GM12865 (cell line): ENCODE results near the gene SLC4A5.

Source experiments
- DNase-seq: peaks from one replicate; pipeline ENCODE4 v3.0.0; 2010; ENCODE audit warnings: low read depth
- H3K4me3 ChIP-seq: 2 replicates; pipeline ENCODE4 v1.5.1; 2011; ENCODE audit warnings: mild to moderate bottlenecking, low read depth, low read length, control low read depth
- TF ChIP-seq, protein P1 (sequence below): IDR thresholded peaks from 2 replicates; pipeline ENCODE4 v1.5.1; 2011; ENCODE audit warnings: low read length, control low read depth, low read depth, inconsistent platforms; ENCODE audit not compliant: insufficient read depth; ENCODE audit errors: missing control alignments

The SLC4A5 gene

DNA sequence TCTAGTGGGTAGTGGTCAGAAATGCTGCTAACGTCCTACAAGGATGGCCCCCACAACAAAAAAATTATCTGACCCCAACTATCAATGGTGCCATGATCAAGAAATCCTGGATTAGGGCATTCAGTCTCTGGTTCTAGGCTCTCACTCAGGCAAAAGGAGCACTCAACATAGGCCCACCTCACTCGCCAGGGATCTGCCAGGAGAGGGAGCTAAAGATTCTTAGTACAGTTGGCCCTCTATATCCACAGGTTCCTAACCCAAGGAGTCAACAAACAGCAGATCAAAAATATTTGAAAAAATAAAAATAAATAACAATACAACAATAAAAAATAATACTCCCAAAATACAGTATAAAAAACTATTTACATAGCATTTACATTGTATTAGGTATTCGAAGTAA lies 10.0 kb downstream of the SLC4A5 start:
- TF ChIP-seq, protein P1, sequence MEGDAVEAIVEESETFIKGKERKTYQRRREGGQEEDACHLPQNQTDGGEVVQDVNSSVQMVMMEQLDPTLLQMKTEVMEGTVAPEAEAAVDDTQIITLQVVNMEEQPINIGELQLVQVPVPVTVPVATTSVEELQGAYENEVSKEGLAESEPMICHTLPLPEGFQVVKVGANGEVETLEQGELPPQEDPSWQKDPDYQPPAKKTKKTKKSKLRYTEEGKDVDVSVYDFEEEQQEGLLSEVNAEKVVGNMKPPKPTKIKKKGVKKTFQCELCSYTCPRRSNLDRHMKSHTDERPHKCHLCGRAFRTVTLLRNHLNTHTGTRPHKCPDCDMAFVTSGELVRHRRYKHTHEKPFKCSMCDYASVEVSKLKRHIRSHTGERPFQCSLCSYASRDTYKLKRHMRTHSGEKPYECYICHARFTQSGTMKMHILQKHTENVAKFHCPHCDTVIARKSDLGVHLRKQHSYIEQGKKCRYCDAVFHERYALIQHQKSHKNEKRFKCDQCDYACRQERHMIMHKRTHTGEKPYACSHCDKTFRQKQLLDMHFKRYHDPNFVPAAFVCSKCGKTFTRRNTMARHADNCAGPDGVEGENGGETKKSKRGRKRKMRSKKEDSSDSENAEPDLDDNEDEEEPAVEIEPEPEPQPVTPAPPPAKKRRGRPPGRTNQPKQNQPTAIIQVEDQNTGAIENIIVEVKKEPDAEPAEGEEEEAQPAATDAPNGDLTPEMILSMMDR: peak; percentile 30
- no peak overlapping the region for H3K4me3 ChIP-seq
- peak; percentile 41 for DNase-seq

- no peak for DNase-seq
- no peak overlapping the region for H3K4me3 ChIP-seq
- TF ChIP-seq, protein P1: no peak
Observed at GRCh38 chr2:74332550-74333174, 10.6 kb downstream of the SLC4A5 start.

- H3K4me3 ChIP-seq: no peak overlapping the region
- peak; percentile 9 for DNase-seq
- TF ChIP-seq, protein P1: no peak
Observed at GRCh38 chr2:74328573-74328972, 14.6 kb downstream of the SLC4A5 start.

DNA sequence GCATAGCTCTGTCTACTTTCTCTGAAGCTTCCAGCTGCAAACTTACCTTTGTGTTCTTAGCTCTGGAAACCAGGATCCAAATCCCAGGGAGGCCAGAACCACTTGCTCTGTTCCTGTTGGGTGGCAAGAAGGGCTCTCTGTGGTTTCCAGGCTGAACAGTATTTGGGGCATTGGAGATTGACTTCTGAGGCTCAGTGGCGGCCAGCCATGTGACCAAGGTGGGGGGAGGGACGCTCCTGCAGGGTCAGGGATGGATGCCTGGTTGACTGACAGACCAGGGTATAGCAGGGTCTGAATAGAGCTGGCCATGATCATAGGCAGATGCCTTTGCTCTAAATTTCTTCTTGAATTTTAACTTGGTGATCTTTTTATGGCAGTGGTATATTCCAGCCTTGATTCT lies 15.1 kb downstream of the SLC4A5 start:
- TF ChIP-seq, protein P1: no peak
- H3K4me3 ChIP-seq: no peak overlapping the region

GRCh38 chr2:74327627-74328026 lies 15.6 kb downstream of the SLC4A5 start:
- DNase-seq: no peak
- no peak overlapping the region for H3K4me3 ChIP-seq
- TF ChIP-seq, protein P1: no peak

More for the DNA sequence above, 15.1 kb downstream of the SLC4A5 start:
- DNase-seq: no peak

- H3K4me3 ChIP-seq: no peak overlapping the region
- no peak for DNase-seq
- TF ChIP-seq, protein P1: no peak
Observed at GRCh38 chr2:74327199-74327598, 16.0 kb downstream of the SLC4A5 start.

GRCh38 chr2:74325815-74326214 lies 17.4 kb downstream of the SLC4A5 start:
- H3K4me3 ChIP-seq: no peak overlapping the region
- TF ChIP-seq, protein P1: no peak
- DNase-seq: no peak
